HEK293 (cell line): ENCODE measurements around the gene FOXP1.

Source experiments
- CTCF ChIA-PET: fragments of 350-600 bp; formaldehyde crosslinking; extraction: SDS; loops from one replicate; lab custom pipeline; 2021; ENCODE audit warnings: antibody characterized with exemption; lab: Yijun Ruan, JAX
- POLR2A ChIA-PET: fragments of 300-600 bp; formaldehyde crosslinking; extraction: SDS; loops from one replicate; lab custom pipeline; 2020; ENCODE audit warnings: antibody characterized with exemption, inconsistent platforms; lab: Yijun Ruan, JAX
- H3K27ac ChIP-seq: fragments of 200-500 bp; sonication (Bioruptor generic); 2 replicates; pipeline ENCODE4 v1.5.1; 2014; ENCODE audit warnings: low read depth, low read length, control low read depth, inconsistent platforms; ENCODE audit errors: extremely low read depth
- H3K36me3 ChIP-seq, 2 experiments: fragments of 200-500 bp in 1 of 2; sonication (Bioruptor generic) in 1 of 2; 1 replicate in 1 of 2; 2 replicates in 1 of 2; pipeline ENCODE4 v1.5.1; 2014 to 2017; ENCODE audit warnings: inconsistent platforms in 2 of 2, low read length in 2 of 2; ENCODE audit not compliant: control insufficient read depth in 2 of 2, insufficient read depth in 1 of 2
- H3K4me1 ChIP-seq: fragments of 200-500 bp; sonication (Bioruptor generic); 2 replicates; pipeline ENCODE4 v1.5.1; 2014; ENCODE audit warnings: mild to moderate bottlenecking, low read length, inconsistent platforms; ENCODE audit not compliant: control insufficient read depth, insufficient read depth
- H3K4me3 ChIP-seq: 2 replicates; pipeline ENCODE4 v1.5.1; 2011; ENCODE audit warnings: low read depth, mild to moderate bottlenecking, control low read depth, low read length, moderate library complexity
- H3K9me3 ChIP-seq: fragments of 200-500 bp; sonication (Bioruptor generic); 2 replicates; pipeline ENCODE4 v1.5.1; 2014; ENCODE audit warnings: low read depth, low read length, inconsistent platforms; ENCODE audit not compliant: control insufficient read depth, insufficient read depth
- GLI4 ChIP-seq: fragments of 450-650 bp; formaldehyde crosslinking; IDR thresholded peaks from 2 replicates; pipeline ENCODE4 v1.5.1; 2016; ENCODE audit warnings: missing biosample characterization, missing genetic modification characterization
- GLIS1 ChIP-seq: fragments of 450-650 bp; formaldehyde crosslinking; IDR thresholded peaks from 2 replicates; pipeline ENCODE4 v1.5.1; 2016; ENCODE audit warnings: missing biosample characterization, missing genetic modification characterization
- HOXC10 ChIP-seq: sonication (generic); formaldehyde crosslinking; IDR thresholded peaks from 2 replicates; pipeline ENCODE4 v1.8.1; 2023; ENCODE audit warnings: mild to moderate bottlenecking, missing genetic modification reagents
- SCRT1 ChIP-seq: fragments of 450-650 bp; formaldehyde crosslinking; IDR thresholded peaks from 2 replicates; pipeline ENCODE4 v1.5.1; 2016; ENCODE audit warnings: missing biosample characterization, missing genetic modification characterization, borderline replicate concordance
- ZBTB17 ChIP-seq: fragments of 450-650 bp; formaldehyde crosslinking; IDR thresholded peaks from 2 replicates; pipeline ENCODE4 v1.5.1; 2016; ENCODE audit warnings: missing biosample characterization, missing genetic modification characterization
- ZBTB8A ChIP-seq: fragments of 450-650 bp; formaldehyde crosslinking; IDR thresholded peaks from 2 replicates; pipeline ENCODE4 v1.5.1; 2016; ENCODE audit warnings: missing biosample characterization, missing genetic modification characterization
- ZFP41 ChIP-seq: fragments of 450-650 bp; formaldehyde crosslinking; IDR thresholded peaks from 2 replicates; pipeline ENCODE4 v1.5.1; 2016; ENCODE audit warnings: missing biosample characterization, missing genetic modification characterization, borderline replicate concordance
- ZNF140 ChIP-seq: fragments of 450-650 bp; formaldehyde crosslinking; IDR thresholded peaks from 2 replicates; pipeline ENCODE4 v1.5.1; 2016; ENCODE audit warnings: missing biosample characterization, missing genetic modification characterization
- ZNF175 ChIP-seq: fragments of 450-650 bp; formaldehyde crosslinking; IDR thresholded peaks from 2 replicates; pipeline ENCODE4 v1.5.1; 2016; ENCODE audit warnings: missing biosample characterization, missing genetic modification characterization
- ZNF24 ChIP-seq: fragments of 450-650 bp; formaldehyde crosslinking; IDR thresholded peaks from 2 replicates; pipeline ENCODE4 v1.5.1; 2016; ENCODE audit warnings: missing biosample characterization, missing genetic modification characterization
- ZNF266 ChIP-seq: fragments of 450-650 bp; formaldehyde crosslinking; IDR thresholded peaks from 2 replicates; pipeline ENCODE4 v1.5.1; 2016; ENCODE audit warnings: missing biosample characterization, missing genetic modification characterization, low read depth
- ZNF292 ChIP-seq: fragments of 450-650 bp; formaldehyde crosslinking; IDR thresholded peaks from 2 replicates; pipeline ENCODE4 v1.5.1; 2016; ENCODE audit warnings: low read depth, missing biosample characterization, missing genetic modification characterization, borderline replicate concordance
- ZNF548 ChIP-seq: fragments of 450-650 bp; formaldehyde crosslinking; IDR thresholded peaks from 2 replicates; pipeline ENCODE4 v1.5.1; 2016; ENCODE audit warnings: missing biosample characterization, missing genetic modification characterization
- ZNF549 ChIP-seq: fragments of 450-650 bp; IDR thresholded peaks from 2 replicates; pipeline ENCODE4 v1.5.1; 2018; ENCODE audit warnings: missing biosample characterization, missing genetic modification characterization, mild to moderate bottlenecking, inconsistent platforms, moderate library complexity
- ZNF596 ChIP-seq: fragments of 450-650 bp; IDR thresholded peaks from 2 replicates; pipeline ENCODE4 v1.5.0; 2018; ENCODE audit warnings: missing biosample characterization, mild to moderate bottlenecking, missing genetic modification characterization, moderate library complexity
- TF ChIP-seq, protein P1 (sequence below): fragments of 450-650 bp; formaldehyde crosslinking; IDR thresholded peaks from 2 replicates; pipeline ENCODE4 v1.5.1; 2016; ENCODE audit warnings: missing biosample characterization, missing genetic modification characterization
- TF ChIP-seq, protein P2 (sequence below): fragments of 450-650 bp; formaldehyde crosslinking; IDR thresholded peaks from 2 replicates; pipeline ENCODE4 v1.5.1; 2016; ENCODE audit warnings: missing biosample characterization, missing genetic modification characterization, borderline replicate concordance
- TF ChIP-seq, protein P3 (sequence below): fragments of 450-650 bp; formaldehyde crosslinking; IDR thresholded peaks from 2 replicates; pipeline ENCODE4 v1.5.1; 2016; ENCODE audit warnings: missing biosample characterization, missing genetic modification characterization
- TF ChIP-seq, protein P4 (sequence below): fragments of 450-650 bp; IDR thresholded peaks from 2 replicates; pipeline ENCODE4 v1.5.1; 2018; ENCODE audit warnings: missing biosample characterization, missing genetic modification characterization
- TF ChIP-seq, protein P5 (sequence below): fragments of 450-650 bp; formaldehyde crosslinking; IDR thresholded peaks from 2 replicates; pipeline ENCODE4 v1.5.1; 2017; ENCODE audit warnings: missing biosample characterization, missing genetic modification characterization
- TF ChIP-seq, protein P6 (sequence below): fragments of 450-650 bp; formaldehyde crosslinking; optimal IDR thresholded peaks from 2 replicates; pipeline ENCODE3; 2016; ENCODE audit warnings: missing biosample characterization, mild to moderate bottlenecking, missing genetic modification characterization
- TF ChIP-seq, protein P7 (sequence below): fragments of 450-650 bp; formaldehyde crosslinking; IDR thresholded peaks from 2 replicates; pipeline ENCODE4 v1.5.1; 2016; ENCODE audit warnings: missing biosample characterization, missing genetic modification characterization

Gene FOXP1

DNA sequence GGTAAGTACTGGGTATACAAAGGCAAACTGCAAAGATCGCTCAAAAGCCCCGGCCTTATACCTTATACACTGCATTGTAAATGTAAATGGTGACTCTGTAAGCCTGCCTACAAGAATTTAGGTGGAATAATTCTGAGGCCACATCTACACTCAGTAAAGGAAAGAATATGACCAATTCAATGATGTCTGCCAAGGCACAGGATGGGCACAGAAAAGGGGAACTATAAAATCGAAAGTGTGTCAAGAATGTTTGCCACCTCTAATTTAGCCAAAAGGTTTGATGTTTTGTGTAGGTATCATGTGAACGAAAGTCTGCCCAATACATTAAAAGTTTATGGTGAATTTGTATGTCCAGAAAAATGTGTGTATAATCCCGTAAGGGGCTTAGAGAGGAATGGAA lies 96.1 kb downstream of the FOXP1 start:
- TF ChIP-seq, protein P1, sequence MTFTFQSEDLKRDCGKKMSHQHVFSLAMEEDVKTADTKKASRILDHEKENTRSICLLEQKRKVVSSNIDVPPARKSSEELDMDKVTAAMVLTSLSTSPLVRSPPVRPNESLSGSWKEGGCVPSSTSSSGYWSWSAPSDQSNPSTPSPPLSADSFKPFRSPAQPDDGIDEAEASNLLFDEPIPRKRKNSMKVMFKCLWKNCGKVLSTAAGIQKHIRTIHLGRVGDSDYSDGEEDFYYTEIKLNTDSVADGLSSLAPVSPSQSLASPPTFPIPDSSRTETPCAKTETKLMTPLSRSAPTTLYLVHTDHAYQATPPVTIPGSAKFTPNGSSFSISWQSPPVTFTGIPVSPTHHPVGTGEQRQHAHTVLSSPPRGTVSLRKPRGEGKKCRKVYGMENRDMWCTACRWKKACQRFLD = no peak
- no peak for TF ChIP-seq ZNF140 (tag by site-specific recombination)
- no peak for TF ChIP-seq ZNF24
- TF ChIP-seq HOXC10 (CRISPR knock-in tag) = no peak
- TF ChIP-seq ZNF548 (tag by site-specific recombination) = no peak
- TF ChIP-seq, protein P2, sequence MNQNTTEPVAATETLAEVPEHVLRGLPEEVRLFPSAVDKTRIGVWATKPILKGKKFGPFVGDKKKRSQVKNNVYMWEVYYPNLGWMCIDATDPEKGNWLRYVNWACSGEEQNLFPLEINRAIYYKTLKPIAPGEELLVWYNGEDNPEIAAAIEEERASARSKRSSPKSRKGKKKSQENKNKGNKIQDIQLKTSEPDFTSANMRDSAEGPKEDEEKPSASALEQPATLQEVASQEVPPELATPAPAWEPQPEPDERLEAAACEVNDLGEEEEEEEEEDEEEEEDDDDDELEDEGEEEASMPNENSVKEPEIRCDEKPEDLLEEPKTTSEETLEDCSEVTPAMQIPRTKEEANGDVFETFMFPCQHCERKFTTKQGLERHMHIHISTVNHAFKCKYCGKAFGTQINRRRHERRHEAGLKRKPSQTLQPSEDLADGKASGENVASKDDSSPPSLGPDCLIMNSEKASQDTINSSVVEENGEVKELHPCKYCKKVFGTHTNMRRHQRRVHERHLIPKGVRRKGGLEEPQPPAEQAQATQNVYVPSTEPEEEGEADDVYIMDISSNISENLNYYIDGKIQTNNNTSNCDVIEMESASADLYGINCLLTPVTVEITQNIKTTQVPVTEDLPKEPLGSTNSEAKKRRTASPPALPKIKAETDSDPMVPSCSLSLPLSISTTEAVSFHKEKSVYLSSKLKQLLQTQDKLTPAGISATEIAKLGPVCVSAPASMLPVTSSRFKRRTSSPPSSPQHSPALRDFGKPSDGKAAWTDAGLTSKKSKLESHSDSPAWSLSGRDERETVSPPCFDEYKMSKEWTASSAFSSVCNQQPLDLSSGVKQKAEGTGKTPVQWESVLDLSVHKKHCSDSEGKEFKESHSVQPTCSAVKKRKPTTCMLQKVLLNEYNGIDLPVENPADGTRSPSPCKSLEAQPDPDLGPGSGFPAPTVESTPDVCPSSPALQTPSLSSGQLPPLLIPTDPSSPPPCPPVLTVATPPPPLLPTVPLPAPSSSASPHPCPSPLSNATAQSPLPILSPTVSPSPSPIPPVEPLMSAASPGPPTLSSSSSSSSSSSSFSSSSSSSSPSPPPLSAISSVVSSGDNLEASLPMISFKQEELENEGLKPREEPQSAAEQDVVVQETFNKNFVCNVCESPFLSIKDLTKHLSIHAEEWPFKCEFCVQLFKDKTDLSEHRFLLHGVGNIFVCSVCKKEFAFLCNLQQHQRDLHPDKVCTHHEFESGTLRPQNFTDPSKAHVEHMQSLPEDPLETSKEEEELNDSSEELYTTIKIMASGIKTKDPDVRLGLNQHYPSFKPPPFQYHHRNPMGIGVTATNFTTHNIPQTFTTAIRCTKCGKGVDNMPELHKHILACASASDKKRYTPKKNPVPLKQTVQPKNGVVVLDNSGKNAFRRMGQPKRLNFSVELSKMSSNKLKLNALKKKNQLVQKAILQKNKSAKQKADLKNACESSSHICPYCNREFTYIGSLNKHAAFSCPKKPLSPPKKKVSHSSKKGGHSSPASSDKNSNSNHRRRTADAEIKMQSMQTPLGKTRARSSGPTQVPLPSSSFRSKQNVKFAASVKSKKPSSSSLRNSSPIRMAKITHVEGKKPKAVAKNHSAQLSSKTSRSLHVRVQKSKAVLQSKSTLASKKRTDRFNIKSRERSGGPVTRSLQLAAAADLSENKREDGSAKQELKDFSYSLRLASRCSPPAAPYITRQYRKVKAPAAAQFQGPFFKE = no peak
- no peak for TF ChIP-seq ZNF175
- no peak for TF ChIP-seq GLI4 (tag by site-specific recombination)
- TF ChIP-seq ZNF596 = no peak
- no peak for TF ChIP-seq ZNF292 (tag by site-specific recombination)
- TF ChIP-seq, protein P3, sequence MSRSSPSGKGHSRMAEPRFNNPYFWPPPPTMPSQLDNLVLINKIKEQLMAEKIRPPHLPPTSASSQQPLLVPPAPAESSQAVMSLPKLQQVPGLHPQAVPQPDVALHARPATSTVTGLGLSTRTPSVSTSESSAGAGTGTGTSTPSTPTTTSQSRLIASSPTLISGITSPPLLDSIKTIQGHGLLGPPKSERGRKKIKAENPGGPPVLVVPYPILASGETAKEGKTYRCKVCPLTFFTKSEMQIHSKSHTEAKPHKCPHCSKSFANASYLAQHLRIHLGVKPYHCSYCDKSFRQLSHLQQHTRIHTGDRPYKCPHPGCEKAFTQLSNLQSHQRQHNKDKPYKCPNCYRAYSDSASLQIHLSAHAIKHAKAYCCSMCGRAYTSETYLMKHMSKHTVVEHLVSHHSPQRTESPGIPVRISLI (tag by site-specific recombination) = no peak
- TF ChIP-seq ZBTB17 (tag by site-specific recombination) = no peak
- TF ChIP-seq, protein P4, sequence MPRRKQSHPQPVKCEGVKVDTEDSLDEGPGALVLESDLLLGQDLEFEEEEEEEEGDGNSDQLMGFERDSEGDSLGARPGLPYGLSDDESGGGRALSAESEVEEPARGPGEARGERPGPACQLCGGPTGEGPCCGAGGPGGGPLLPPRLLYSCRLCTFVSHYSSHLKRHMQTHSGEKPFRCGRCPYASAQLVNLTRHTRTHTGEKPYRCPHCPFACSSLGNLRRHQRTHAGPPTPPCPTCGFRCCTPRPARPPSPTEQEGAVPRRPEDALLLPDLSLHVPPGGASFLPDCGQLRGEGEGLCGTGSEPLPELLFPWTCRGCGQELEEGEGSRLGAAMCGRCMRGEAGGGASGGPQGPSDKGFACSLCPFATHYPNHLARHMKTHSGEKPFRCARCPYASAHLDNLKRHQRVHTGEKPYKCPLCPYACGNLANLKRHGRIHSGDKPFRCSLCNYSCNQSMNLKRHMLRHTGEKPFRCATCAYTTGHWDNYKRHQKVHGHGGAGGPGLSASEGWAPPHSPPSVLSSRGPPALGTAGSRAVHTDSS = no peak
- TF ChIP-seq, protein P5, sequence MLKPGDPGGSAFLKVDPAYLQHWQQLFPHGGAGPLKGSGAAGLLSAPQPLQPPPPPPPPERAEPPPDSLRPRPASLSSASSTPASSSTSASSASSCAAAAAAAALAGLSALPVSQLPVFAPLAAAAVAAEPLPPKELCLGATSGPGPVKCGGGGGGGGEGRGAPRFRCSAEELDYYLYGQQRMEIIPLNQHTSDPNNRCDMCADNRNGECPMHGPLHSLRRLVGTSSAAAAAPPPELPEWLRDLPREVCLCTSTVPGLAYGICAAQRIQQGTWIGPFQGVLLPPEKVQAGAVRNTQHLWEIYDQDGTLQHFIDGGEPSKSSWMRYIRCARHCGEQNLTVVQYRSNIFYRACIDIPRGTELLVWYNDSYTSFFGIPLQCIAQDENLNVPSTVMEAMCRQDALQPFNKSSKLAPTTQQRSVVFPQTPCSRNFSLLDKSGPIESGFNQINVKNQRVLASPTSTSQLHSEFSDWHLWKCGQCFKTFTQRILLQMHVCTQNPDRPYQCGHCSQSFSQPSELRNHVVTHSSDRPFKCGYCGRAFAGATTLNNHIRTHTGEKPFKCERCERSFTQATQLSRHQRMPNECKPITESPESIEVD = no peak
- no peak for TF ChIP-seq GLIS1 (tag by site-specific recombination)
- no peak overlapping the region for H3K27ac ChIP-seq
- ChIA-PET POLR2A (no interaction called here), CTCF (no interaction called here)
- H3K4me3 ChIP-seq = no peak overlapping the region
- no peaks in the 10 kb centered on the region for H3K9me3 ChIP-seq
- no peaks in the 10 kb centered on the region for H3K4me1 ChIP-seq
- H3K36me3 ChIP-seq = peaks cover 0 to 14% of the 10 kb centered on the region in 2 experiments; a peak in 1 of 3 replicates

DNA sequence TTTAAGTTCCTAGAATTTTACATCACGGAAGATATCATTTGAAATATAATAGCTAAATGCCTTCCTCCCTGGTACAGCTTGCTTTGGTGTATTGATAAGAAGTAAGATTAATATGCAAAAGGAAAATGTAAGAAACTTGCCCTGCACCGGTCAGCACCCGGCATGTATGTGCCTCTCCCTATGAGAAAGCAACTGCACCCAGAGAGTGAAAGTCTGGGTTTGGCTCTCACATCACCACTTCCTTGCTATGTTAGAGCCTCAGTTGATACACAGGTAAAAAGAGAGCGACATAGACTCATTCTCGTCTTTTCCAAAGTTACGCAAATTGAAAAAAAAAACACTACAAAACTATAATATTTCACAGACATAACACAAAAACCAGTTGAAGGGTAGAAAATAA lies 96.7 kb downstream of the FOXP1 start:
- no peaks in the 10 kb centered on the region for H3K9me3 ChIP-seq
- H3K4me3 ChIP-seq = no peak overlapping the region
- peaks cover 0 to 12% of the 10 kb centered on the region in 2 experiments; a peak in 1 of 3 replicates for H3K36me3 ChIP-seq
- H3K4me1 ChIP-seq = no peaks in the 10 kb centered on the region
- POLR2A ChIA-PET = no interaction called here
- CTCF ChIA-PET = no interaction called here
- H3K27ac ChIP-seq = no peak overlapping the region
- no peak for TF ChIP-seq ZFP41 (tag by site-specific recombination)
- no peak for TF ChIP-seq ZNF549 (tag by site-specific recombination)
- TF ChIP-seq, protein P6, sequence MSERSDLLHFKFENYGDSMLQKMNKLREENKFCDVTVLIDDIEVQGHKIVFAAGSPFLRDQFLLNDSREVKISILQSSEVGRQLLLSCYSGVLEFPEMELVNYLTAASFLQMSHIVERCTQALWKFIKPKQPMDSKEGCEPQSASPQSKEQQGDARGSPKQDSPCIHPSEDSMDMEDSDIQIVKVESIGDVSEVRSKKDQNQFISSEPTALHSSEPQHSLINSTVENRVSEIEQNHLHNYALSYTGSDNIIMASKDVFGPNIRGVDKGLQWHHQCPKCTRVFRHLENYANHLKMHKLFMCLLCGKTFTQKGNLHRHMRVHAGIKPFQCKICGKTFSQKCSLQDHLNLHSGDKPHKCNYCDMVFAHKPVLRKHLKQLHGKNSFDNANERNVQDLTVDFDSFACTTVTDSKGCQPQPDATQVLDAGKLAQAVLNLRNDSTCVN = no peak
- TF ChIP-seq, protein P7, sequence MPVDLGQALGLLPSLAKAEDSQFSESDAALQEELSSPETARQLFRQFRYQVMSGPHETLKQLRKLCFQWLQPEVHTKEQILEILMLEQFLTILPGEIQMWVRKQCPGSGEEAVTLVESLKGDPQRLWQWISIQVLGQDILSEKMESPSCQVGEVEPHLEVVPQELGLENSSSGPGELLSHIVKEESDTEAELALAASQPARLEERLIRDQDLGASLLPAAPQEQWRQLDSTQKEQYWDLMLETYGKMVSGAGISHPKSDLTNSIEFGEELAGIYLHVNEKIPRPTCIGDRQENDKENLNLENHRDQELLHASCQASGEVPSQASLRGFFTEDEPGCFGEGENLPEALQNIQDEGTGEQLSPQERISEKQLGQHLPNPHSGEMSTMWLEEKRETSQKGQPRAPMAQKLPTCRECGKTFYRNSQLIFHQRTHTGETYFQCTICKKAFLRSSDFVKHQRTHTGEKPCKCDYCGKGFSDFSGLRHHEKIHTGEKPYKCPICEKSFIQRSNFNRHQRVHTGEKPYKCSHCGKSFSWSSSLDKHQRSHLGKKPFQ (tag by site-specific recombination) = no peak
- no peak for TF ChIP-seq ZNF266 (tag by site-specific recombination)
- no peak for TF ChIP-seq ZBTB8A (tag by site-specific recombination)
- TF ChIP-seq SCRT1 (tag by site-specific recombination) = no peak
